ENCODE results near the gene CCNF. TPM values are rescaled to one million over a fixed set of nuclear protein-coding genes. Genes with fewer than 3 reads are reported as not detected.

CCNF gene
- total and polyA plus RNA-seq, 4 donors = 0.88 to 46.3 (median 1.8) TPM

DNA sequence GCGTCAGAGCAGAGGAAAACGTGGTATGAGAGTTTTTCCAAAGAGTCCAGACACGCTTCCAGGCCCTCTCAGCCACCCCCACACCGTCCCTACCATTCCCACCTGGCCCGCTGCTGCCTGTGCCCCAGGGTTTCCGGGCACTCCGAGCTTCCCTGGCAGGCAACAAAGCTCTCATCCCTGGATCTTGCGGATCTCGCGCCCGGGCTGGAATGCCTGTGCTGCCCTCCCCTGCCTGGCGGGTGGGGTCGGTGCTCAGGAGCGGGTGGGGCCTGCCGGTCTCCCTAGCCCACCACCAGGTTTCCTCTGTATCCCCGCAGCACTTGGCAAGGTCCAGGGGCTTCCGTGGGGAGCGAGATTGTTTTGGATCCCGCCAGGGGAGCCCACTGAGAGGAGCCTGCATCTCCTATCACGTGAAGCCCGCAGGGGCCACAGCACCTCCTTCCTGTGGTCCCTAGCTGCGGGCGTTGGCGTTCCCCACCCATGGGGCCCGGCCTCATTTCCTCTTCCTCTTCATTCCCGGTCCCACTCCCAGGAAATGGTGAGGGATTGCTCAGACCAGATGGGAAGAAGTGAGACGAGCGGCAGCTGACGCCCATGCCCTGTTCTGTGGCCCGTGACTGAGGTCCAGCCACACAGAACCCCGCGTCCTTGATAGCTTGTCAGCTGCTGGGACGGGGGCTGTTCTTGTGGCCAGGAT lies 56.7 kb downstream of the CCNF start:
- WGBS = 87% methylated on average over 33 of the region's 33 CpGs

More for the DNA sequence above, 56.7 kb downstream of the CCNF start:
- DNase-seq (ENCODE audit: low spot score) = no peak
- Histone ChIP-seq H3K4me3 (ENCODE audit: low read depth in 1 of 3, low read length in 3 of 3) (no peak overlapping the region), H3K9me3 (ENCODE audit: control insufficient read depth in 4 of 4, low read length in 3 of 4) (no peaks in the 10 kb centered on the region), H3K4me1 (ENCODE audit: control insufficient read depth in 4 of 4, insufficient read depth in 4 of 4, low read length in 3 of 4) (peaks cover 21 to 47% (median 30%) of the 10 kb centered on the region in 4 donors), H3K36me3 (ENCODE audit: control insufficient read depth in 4 of 4, insufficient read depth in 3 of 4, low read depth in 1 of 4, low read length in 3 of 4) (peaks cover 0 to 4% (median under 1%) of the 10 kb centered on the region in 4 donors), H3K9ac (ENCODE audit: low read depth in 1 of 2, low read length in 2 of 2) (no peak overlapping the region), H3K27me3 (ENCODE audit: control insufficient read depth in 4 of 4, insufficient read depth in 4 of 4, low read length in 3 of 4) (no peaks in the 10 kb centered on the region), H3K27ac (ENCODE audit: low read depth in 1 of 2, low read length in 2 of 2) (no peak overlapping the region)
- no peak for TF ChIP-seq ZBTB33 (IDR thresholded peaks at IDR 0.05)
- TF ChIP-seq JUND (IDR thresholded peaks at IDR 0.05) = no peak
- TF ChIP-seq YY1 (IDR thresholded peaks at IDR 0.05) = no peak
- TF ChIP-seq NR2F2 (IDR thresholded peaks at IDR 0.05) = no peak
- no peak for TF ChIP-seq RAD21 (IDR thresholded peaks at IDR 0.05)
- no peak for TF ChIP-seq RXRA (IDR thresholded peaks at IDR 0.05)
- TF ChIP-seq FOXA1 (IDR thresholded peaks at IDR 0.05) = no peak
- no peak for TF ChIP-seq GABPA (IDR thresholded peaks at IDR 0.05 in 1 of 2, conservative IDR thresholded peaks at IDR 0.05 in 1 of 2)
- no peak for TF ChIP-seq FOXA2 (IDR thresholded peaks at IDR 0.05)
- TF ChIP-seq, protein P1, sequence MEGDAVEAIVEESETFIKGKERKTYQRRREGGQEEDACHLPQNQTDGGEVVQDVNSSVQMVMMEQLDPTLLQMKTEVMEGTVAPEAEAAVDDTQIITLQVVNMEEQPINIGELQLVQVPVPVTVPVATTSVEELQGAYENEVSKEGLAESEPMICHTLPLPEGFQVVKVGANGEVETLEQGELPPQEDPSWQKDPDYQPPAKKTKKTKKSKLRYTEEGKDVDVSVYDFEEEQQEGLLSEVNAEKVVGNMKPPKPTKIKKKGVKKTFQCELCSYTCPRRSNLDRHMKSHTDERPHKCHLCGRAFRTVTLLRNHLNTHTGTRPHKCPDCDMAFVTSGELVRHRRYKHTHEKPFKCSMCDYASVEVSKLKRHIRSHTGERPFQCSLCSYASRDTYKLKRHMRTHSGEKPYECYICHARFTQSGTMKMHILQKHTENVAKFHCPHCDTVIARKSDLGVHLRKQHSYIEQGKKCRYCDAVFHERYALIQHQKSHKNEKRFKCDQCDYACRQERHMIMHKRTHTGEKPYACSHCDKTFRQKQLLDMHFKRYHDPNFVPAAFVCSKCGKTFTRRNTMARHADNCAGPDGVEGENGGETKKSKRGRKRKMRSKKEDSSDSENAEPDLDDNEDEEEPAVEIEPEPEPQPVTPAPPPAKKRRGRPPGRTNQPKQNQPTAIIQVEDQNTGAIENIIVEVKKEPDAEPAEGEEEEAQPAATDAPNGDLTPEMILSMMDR (IDR thresholded peaks at IDR 0.05; ENCODE audit: low read depth, low read length, missing input control) = no peak
- TF ChIP-seq HNF4A (conservative IDR thresholded peaks at IDR 0.05) = no peak
- TF ChIP-seq REST (IDR thresholded peaks at IDR 0.05) = no peak
- no peak for TF ChIP-seq SP1 (IDR thresholded peaks at IDR 0.05)
